ENCODE results near the gene SIGLEC1. TPM values are rescaled to one million over a fixed set of nuclear protein-coding genes. Genes with fewer than 3 reads are reported as not detected.

The SIGLEC1 gene
- 2.2 TPM for total RNA-seq

DNA sequence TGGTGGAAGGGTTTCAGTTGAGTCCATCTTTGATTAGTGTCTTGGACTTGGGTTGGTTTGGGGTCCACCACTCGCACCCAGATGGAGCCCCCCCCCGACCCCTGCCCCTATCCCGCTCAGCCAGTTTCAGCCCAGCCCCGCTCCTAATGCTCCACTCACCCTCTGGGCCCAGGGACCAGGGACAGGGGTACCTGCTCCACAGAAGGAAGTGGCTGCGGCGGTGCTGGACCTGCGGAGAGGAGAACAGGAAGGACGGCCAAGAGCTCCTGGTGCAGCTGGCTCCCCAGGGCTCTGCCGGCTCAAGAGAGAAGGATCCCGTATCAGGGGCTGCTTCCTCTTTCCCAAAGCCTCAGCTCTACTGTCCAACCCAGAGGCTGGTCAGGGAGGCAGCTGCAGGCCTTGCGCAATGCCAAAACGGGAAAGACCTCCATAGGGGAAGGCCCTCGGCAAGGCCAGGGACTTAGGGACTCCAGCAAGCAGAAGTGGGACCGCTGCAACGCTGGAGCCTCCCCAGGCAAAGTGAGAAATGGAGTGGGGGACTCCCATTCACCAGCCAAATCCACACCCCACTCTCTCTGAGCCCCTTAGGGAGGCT lies at the start of gene SIGLEC1:
TSS of gene SIGLEC1 (minus strand) at position 322 of the 595 bp plus-strand sequence. CDS start 5,472 bp downstream, outside the sequence.
- no peak for DNase-seq

DNA sequence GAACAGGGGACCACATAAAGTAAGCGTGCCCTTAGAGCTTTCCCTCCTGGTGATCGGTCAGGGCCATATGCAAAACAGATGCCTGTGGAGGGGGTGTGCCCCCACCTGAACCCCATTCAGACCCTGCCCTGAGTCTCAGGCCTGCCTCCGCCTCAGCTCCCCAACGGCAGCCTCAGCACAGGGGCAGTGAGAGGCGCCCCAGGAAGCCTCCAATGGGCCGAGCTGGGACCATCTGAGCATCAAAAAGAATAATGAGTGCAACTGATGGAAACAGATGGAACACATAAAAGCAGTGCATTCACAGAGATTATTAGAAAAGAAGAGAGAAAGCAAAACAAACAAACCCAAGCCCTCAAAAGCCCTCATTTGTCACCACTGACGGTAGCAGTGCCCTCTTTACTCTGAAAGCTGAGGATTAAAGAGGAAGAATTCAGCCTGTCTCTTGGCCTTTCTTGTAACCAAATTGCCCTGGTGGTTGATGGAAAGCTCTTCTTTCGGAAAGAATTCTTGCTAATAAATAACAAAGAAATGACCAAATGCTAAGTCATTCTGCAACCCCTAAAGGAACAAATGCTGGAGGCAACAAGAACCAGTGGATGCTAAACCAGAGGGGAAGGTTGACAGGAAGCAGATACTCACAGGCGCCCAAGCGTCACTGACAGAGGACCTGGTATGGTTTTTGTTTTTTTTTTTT lies 48.4 kb upstream of the SIGLEC1 start:
- DNase-seq = no peak

DNA sequence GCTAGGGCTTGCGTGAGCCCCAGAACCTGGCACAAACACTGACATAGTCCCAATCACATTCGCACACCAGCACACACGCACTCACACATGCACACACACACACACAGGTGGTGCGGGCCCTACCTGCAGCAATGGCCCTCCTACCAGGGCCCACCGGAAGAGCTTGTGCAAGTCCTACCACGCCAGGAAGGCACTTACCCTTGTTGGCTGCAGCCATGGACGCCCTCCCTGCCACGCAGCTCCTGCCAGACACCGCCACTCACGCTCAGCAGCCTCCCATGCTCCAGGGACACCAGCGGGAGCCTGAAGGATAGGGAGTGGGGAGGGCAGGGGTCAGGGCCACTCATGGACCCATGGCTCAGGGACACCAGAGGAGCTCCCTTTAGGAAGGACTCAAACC lies 47.5 kb upstream of the SIGLEC1 start:
- DNase-seq = no peak

DNA sequence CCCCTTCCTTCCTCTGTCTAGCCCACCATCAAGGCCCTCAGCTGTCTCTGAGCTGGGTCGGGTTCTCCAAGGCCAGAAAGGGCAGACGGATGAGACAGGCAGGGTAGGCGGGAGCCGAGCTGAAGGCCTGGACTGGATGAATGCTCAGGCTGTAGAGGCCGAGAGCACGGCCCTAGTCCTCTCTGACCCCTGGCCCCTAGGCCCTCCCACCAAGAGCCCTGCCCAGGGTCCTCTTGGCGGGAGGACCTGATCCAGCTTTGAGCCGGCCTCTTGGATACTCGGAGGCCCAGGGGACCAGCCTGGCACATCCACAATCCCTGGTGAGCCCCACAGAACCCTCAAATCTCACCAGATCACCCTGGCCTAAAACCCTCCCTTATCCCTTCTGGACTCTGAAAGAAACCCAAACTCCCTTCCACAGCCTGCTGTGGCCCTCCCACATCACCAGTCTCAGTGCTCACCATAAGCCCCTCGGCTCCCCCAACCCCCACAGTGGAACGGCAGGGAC lies 47.0 kb upstream of the SIGLEC1 start:
- no peak for DNase-seq

DNA sequence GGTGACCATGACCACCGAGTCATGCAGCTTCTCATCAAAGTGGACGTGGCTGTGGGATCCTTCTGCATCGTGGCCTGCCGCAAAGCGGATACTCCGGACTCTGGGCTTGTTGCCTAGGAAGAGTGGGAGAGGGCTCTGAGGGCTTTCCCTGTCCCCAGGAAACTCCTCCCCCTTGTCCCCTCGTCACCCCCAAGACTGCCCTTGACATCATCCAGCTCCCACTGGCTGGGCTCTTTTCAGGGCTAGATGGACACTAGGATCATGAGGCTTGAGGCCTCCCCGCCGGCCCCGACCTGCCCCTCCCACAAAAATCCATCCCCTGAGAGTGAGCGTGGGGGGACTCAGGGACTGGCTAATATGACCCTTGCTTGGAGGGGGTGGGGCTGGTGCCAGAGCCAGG lies 46.2 kb upstream of the SIGLEC1 start:
- no peak for DNase-seq

DNA sequence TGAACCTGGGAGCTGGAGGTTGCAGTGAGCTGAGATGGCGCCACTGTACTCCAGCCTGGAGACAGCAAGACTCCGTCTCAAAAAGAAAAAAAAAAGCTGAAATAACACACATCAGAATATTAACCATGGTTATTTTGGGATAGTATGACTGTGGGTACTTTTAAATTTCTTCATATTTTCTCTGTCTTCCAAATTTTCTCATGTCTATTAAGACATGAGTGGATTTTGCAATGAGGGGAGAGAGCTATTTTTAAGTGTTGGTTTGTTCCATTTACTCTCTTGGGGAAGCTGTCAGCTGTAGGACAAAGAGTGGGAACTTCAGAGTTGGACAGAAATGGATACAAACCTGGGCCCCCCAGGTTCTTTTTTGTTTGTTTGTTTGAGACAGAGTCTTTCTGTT lies 44.9 kb upstream of the SIGLEC1 start:
- no peak for DNase-seq

DNA sequence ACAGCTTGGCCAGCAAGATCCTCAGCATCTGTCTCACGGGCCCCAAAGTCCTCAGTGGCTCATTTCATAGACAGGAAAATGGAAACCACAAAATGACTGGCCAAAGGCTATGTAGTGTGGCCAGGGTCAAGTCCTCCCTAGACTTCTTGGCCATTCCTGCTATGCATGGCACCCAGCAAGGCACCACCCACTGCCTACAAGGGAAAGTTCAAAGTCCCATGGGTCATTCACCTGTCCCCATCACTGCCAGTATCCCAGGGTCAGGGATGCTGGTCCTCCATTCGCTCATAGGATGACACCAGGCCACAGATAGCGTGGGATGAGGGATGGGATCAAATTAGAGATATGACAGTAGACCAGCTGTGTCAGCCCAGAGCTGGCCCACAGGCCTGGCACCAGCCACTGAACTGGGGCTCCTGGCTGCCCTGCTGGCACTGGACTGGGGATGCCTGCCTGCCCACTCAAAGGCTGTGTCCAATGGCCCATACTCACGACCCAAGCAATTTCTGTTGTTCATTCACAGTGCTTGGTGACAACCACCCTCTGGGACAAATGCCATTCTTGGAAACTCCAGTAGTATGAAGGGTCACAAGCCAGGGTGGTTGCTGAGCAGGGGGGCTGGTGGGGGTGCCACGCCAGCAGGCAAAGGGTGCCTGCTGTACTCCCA lies 43.5 kb upstream of the SIGLEC1 start:
- no peak for DNase-seq

DNA sequence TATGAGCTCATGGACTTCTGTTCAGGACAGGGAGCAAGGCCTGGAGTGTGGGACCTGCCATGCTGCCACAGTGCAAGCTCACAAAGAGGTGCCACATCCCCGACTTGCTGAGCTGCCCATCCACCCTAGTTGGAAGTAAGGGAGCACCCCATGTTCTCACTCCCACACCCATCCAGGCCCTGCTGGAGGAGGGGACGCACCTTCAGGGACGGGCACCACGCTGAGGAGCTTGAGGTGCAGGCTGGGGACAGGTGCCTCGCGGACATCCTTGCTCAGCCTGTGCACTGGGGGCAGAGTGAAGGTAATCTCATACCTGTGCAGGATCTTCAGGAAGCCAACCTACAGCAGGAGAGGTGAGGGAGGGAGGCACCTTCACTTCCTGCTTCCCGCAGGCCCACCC lies 42.9 kb upstream of the SIGLEC1 start:
- no peak for DNase-seq

DNA sequence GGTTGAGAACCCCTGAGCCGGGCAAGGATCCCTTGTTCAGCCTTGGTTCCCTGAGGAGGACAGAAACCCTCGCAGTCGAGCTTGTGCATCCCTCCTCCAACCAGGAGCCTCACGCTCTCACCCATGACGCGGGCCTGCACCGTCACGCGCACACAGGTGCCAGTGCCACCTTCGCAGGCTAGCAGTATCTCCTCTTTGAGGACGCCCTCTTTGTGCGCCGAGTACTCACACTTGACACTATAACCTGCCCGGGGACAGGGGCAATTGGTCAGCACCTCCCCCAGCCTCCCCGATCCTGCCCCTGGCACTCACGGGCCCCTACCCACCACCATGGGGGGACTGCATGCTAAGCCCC lies 41.9 kb upstream of the SIGLEC1 start:
- no peak for DNase-seq

DNA sequence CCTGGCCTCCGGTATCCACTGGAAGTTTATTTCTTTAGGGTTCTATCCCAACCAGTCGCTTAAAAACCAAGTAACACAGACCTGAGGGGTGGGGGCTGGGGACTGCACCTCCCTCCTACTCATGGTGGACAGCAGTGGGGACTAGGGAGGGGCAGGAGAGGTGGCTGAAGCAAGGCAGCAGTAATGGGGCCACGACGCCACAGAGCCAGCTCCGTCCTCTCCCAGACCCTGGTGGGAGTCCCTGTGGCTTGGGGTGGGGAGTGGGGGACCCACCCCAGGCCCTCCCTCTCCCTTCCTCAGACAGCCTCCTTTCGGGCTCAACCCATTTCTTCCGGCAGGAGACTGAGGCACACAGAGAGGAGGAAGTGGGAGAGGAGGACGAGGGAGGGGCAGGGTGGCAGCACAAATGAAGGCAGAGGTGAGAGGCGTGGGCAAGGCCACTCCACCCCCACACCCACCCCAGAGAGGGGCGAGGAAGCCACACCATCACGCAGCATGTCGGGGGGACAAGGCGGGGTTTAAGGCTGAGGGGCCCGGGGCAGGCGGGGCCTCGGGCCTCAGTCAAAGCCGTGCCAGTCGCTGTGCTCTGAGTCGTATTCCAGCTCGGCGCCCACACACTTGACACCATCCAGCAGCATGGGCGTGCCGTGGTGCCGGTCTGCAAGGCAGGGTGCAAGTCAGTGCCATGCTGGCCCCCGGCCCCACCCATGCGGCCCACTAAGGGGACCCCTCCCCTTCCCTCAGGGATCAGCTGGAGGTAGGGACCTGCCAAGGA lies 41.3 kb upstream of the SIGLEC1 start:
- no peak for DNase-seq

DNA sequence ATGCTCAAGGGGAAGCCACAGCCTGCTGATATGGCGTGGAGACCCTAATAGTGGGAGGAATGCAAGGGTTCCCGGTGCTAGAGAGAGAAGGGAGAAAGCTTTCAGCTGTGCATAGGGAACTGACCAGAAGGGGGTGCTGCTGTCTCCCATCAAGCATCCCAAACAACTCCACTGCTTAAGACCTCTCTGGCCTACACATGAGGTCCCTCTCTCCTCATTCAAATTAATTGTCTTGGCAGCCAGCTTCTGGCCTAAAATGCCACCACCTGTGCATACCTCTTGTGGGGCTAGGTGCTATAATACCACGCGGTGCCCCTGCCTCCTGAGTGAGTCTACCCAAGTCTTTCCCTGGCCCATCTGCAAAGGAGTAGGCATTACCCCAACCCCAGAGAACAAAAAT lies 40.7 kb upstream of the SIGLEC1 start:
- DNase-seq = peak; percentile 80

DNA sequence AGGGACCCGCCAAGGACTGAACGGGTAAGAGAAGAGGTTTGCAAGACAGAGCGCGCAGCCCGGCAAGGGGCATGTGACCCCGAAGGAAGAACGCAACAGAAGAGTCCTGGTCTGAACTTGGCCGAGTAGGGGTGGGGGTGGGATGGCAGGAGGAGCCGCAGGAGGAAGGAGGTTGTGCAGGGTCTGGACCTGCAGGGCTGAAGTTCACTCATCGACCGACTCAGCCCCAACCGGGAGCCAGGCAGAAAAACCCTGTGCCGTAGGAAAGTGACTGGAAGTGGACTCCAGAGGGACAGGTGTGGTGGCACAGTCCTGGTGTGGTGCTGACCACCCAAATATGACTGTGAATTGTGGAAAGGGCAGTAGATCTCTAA lies 40.0 kb upstream of the SIGLEC1 start:
- DNase-seq = no peak

DNA sequence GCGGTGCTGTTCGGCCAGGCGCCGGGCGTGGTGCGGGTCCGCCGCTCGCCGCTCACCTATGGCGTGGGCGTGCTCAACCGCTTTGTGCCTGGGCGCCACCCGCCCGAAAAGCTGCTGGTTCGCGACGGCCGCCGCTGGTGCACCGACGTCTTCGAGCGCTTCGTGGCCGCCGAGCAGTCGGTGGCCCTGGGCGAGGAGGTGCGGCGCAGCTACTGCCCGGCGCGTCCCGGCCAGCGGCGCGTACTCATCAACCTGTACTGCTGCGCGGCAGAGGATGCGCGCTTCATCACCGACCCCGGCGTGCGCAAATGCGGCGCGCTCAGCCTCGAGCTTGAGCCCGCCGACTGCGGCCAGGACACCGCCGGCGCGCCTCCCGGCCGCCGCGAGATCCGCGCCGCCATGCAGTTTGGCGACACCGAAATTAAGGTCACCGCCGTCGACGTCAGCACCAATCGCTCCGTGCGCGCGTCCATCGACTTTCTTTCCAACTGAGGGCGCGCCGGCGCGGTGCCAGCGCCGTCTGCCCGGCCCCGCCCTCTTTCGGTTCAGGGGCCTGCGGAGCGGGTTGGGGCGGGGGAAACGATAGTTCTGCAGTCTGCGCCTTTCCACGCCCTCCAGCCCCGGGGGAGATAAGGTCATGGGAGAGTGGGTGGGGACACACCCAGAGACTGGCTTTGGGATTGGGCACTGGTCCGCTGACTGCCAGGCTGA lies 39.4 kb upstream of the SIGLEC1 start:
- peak; percentile 56 for DNase-seq

DNA sequence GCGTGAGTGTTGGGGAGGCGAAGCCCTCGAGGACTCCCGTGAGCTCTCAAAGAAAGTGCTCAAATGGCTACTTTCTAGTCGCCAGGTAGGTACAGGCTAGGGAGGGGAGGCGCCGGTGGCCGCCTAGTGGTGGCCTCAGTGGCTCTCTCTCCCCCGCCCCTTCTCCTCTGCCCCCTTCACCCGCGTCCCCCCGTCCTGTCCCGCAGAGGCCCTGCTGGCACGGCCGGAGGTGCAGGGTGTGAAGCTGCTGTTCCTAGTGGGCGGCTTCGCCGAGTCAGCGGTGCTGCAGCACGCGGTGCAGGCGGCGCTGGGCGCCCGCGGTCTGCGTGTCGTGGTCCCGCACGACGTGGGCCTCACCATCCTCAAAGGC lies 38.9 kb upstream of the SIGLEC1 start:
- no peak for DNase-seq

DNA sequence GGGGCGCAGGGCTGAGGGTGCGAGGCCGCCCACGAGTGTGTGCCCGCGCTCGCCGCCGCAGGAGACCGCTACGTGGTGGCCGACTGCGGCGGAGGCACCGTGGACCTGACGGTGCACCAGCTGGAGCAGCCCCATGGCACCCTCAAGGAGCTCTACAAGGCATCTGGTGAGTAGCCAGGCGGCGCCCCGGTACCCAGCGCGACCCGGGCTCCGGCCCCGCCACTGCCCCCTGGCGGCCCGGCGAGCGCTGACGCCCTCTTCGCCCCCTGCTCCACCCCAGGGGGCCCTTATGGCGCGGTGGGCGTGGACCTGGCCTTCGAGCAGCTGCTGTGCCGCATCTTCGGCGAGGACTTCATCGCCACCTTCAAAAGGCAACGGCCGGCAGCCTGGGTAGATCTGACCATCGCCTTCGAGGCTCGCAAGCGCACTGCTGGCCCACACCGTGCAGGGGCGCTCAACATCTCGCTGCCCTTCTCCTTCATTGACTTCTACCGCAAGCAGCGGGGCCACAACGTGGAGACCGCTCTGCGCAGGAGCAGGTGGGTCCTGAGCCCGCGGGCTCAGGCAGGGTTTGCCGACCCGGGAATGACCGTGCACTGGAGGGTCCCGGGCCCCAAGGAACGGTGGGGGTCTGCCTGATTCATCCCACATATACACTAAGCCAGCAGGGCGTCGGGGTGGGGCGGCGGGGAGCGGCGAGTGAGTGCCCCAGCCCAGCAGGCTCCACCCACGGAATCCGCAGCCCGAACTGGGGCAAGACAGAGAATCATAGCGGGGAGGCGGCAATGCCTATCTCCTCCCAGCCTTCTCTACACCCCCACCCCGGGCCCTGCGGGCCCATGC lies 37.5 kb upstream of the SIGLEC1 start:
- peak; percentile 68 for DNase-seq

DNA sequence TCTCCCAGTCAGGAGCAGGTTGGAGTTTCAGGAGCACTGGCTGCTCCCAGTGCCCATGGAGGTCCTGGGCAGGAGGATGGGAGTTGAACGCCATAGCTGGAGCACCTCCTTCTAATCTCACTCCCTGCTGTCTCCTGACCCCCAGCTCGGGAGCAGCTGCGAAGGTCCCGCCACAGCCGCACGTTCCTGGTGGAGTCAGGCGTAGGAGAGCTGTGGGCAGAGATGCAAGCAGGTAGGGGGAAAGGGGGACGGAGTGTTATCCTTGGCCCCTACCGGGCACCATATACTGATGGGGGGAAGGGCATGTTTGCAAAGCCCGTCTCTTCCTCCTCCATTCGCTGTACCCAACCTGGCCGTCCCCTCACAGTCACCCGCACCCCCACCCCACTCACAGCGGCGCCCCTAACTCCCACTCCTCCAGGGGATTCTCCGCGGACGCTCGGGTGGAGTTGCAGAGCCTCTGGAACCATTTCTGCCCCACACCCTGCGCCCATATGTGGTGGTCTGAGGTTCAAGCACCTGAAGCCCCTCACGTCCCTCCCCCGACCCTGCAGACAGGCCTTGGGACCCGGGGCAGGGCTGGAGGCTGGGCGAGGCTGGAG lies 36.8 kb upstream of the SIGLEC1 start:
- no peak for DNase-seq

DNA sequence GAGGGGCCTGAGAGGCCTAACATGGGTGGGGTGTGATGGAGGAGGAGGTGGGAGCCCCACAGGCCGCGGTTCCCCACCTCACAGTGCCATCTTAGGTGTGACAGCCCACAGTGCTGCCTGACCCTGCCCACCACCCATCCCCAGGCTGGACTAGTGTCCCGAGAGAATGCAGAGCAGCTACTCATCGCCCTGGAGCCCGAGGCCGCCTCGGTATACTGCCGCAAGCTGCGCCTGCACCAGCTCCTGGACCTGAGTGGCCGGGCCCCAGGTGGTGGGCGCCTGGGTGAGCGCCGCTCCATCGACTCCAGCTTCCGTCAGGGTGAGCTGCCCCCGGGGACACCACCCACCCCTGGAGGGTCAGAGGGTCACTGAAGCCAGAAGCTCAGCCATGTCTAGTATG lies 35.7 kb upstream of the SIGLEC1 start:
- no peak for DNase-seq

DNA sequence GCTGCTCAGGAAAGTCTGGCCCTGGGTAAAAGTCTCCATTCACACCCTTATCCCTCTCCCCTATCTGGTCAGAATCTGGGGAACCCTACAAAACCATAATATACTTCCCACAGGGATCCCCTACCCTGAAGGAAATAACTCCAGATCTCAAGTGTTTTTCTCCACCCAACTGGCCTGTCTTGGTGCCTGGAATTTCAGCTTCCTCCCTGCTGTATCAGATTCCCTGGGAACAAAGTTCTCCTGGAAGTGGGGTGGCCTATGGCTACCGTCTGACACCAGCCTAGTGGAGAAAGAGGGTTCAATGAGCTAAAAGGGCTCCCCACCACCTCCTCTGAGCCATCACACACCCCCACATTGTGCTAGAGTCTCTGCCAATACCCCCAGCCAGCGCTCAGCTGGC lies 35.1 kb upstream of the SIGLEC1 start:
- no peak for DNase-seq

DNA sequence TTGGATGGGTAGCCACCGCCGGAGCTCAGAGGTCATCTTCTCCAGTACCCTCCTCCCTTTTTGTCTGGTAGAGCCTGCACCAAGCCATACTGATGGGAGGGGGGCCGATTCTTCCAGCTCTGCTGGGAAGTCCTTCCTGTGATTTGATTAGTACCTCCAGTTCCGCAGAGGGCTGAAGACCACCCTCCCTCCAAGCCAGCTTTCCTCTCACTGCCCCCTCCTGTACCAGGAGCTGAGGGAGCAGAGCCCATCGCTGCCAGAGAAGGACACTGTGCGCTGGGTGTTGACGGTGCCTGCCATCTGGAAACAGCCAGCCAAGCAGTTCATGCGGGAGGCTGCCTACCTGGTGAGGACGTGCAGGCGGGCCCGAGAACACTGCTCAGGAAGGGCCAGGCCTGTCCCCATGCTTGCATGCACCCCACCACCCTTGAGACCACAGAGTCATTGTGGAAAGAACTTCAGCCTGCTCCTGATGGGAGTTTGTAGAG lies 33.3 kb upstream of the SIGLEC1 start:
- no peak for DNase-seq

DNA sequence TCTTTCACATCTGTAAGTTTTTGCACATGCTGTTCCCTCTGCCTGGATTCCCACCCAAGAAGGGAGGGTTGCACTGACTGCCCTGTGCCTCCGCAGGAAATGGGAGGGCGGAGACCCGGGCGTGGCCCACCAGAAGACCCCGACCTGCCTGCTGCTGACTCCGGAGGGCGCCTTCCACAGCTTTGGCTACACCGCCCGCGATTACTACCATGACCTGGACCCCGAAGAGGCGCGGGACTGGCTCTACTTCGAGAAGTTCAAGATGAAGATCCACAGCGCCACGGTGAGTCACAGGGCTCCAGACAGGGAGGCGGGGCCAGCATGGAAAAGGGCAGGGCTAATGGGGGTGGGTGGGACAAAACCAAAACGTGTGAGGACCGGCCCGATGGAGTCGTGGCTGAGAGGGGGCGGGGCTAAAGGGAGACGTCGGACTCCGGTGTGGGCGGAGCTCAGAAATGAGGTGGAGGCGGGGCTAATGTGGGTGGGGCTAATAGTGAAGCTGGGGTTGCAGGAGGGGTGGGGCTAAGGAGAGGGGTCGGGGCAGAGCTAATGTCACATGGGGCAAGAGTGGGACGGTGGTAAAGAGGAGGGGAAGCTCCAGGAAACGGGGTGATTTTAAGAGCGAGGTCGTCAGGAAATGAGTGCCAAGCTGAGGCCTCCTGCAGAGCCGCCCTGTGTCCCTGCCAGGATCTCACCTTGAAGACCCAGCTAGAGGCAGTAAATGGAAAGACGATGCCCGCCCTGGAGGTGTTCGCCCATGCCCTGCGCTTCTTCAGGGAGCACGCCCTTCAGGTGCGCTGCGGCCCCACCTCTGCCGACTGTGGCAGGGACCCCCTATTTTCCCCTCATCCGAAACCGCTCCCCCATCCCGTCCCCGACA lies 32.6 kb upstream of the SIGLEC1 start:
- DNase-seq = peak; percentile 67
